Measurements from ENCODE around the gene TRIM69. TPM values are rescaled to one million over a fixed set of nuclear protein-coding genes. Genes with fewer than 3 reads are reported as not detected.

Gene TRIM69
- total RNA-seq, 2 experiments from 2014 or later = 76.0 to 78.0 TPM

GRCh38 chr15:44810237-44810636 is 73.9 kb downstream of the TRIM69 start:
- CTCF ChIA-PET = interaction anchor here (1.2 kb wide), 1 partner anchor 34 kb away, joined by 3 read pairs; no protein-coding TSS in a partner anchor
- DNase-seq = no peak
- Mint-ChIP-seq H3K27ac (no peak overlapping the region), H3K27me3 (peaks cover 5% of the 10 kb centered on the region), H3K9me3 (no peaks in the 10 kb centered on the region), H3K36me3 (no peaks in the 10 kb centered on the region), H3K4me1 (ENCODE audit: low read depth) (peaks cover 5% of the 10 kb centered on the region), H3K4me3 (no peak overlapping the region)
- POLR2A ChIA-PET = no interaction called here
- intact Hi-C loops (cut with micrococcal nuclease) = no loop called here

- Mint-ChIP-seq H3K27ac (no peak overlapping the region), H3K4me3 (no peak overlapping the region), H3K9me3 (no peaks in the 10 kb centered on the region), H3K36me3 (no peaks in the 10 kb centered on the region), H3K4me1 (ENCODE audit: low read depth) (peaks cover 5% of the 10 kb centered on the region), H3K27me3 (peaks cover 5% of the 10 kb centered on the region)
- CTCF ChIA-PET = no interaction called here
- intact Hi-C loops (cut with micrococcal nuclease) = no loop called here
- no peak for DNase-seq
- POLR2A ChIA-PET = no interaction called here
Measured at GRCh38 chr15:44811337-44811736, 75.0 kb downstream of the TRIM69 start.

GRCh38 chr15:44812029-44812517 is 75.7 kb downstream of the TRIM69 start:
- Mint-ChIP-seq H3K27me3 (peaks cover 5% of the 10 kb centered on the region), H3K9me3 (no peaks in the 10 kb centered on the region), H3K4me1 (ENCODE audit: low read depth) (peaks cover 5% of the 10 kb centered on the region), H3K36me3 (no peaks in the 10 kb centered on the region), H3K4me3 (no peak overlapping the region), H3K27ac (no peak overlapping the region)
- CTCF ChIA-PET = no interaction called here
- intact Hi-C loops (cut with micrococcal nuclease) = no loop called here
- DNase-seq = no peak
- POLR2A ChIA-PET = no interaction called here

DNA sequence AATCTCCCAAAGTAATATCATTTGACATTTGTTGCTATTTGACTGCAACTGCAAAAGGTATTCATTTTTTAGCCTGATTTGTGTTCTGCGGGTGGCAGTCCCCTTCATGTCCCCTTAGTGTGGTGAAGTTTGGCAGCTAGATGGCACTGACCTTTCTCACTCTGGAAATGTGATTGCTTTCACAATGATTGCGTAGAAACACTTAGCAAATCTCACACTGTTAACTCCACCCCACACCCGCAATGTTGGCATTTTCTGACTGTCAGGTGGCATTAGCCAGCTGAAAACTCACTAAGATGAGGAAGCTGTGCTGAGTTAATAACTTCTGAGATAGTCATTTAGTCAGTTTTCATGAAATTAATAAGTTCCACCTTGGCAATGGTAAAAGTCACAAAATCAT is 76.9 kb downstream of the TRIM69 start:
- DNase-seq = peak; percentile 33
- Mint-ChIP-seq H3K27ac (no peak overlapping the region), H3K36me3 (no peaks in the 10 kb centered on the region), H3K9me3 (no peaks in the 10 kb centered on the region), H3K4me3 (no peak overlapping the region), H3K4me1 (ENCODE audit: low read depth) (peaks cover 5% of the 10 kb centered on the region), H3K27me3 (peaks cover 5% of the 10 kb centered on the region)
- ChIA-PET POLR2A (no interaction called here), CTCF (no interaction called here)
- intact Hi-C loops (cut with micrococcal nuclease) = no loop called here

Other genes with a start within 250 kb of the TRIM69 start
- 10 to 100 TPM; 92.6 to 95.2 TPM for gene EIF3J, start 199.4 kb upstream of the TRIM69 start, total RNA-seq
- gene SPG11, start 72.9 kb upstream of the TRIM69 start, total RNA-seq = 10 to 100 TPM; 84.6 to 86.8 TPM
- 10 to 100 TPM; 16.5 to 17.2 TPM for gene PATL2, start 25.2 kb upstream of the TRIM69 start, total RNA-seq
- gene B2M, start 25.0 kb upstream of the TRIM69 start, total RNA-seq = 1,000 to 10,000 TPM; 6,098 to 6,314 TPM
- gene TERB2, start 220.2 kb downstream of the TRIM69 start, total RNA-seq = not detected